ENCODE measurements around the gene CX3CL1. TPM values are rescaled to one million over a fixed set of nuclear protein-coding genes. Genes with fewer than 3 reads are reported as not detected.

CX3CL1 gene
- total and polyA plus RNA-seq, 10 of the 15 experiments (the other 5 are each of a cell fraction or from before 2014, with no cell fraction given), result 0.03 to 1.2 (median 0.46) TPM

- Histone ChIP-seq H3K4me1 (ENCODE audit: control insufficient read depth, insufficient read depth, low read length) (peaks cover 61% of the 10 kb centered on the region), H3K36me3 (ENCODE audit: control insufficient read depth in 2 of 2, insufficient read depth in 2 of 2, low read length in 1 of 2) (no peaks in the 10 kb centered on the region), H3K9me3 (replicated peaks; ENCODE audit: control insufficient read depth, insufficient read depth, low read length) (no peaks in the 10 kb centered on the region), H3K9ac (ENCODE audit: control insufficient read depth, insufficient read depth, low read length) (no peak overlapping the region), H3K4me2 (ENCODE audit: control insufficient read depth, insufficient read depth) (no peak overlapping the region), H3K27ac (ENCODE audit: control insufficient read depth, insufficient read depth) (no peak overlapping the region), H3K27me3 (replicated peaks in 1 of 2; ENCODE audit: control insufficient read depth in 2 of 2, insufficient read depth in 2 of 2, low read length in 1 of 2) (no peaks in the 10 kb centered on the region), H2AFZ (ENCODE audit: control insufficient read depth, low read depth, low read length) (no peak overlapping the region), H4K20me1 (ENCODE audit: control insufficient read depth, insufficient read depth) (no peaks in the 10 kb centered on the region), H3K4me3 (no peak overlapping the region), H3K79me2 (ENCODE audit: control insufficient read depth, insufficient read depth, low read length) (no peaks in the 10 kb centered on the region)
- no peak for ATAC-seq
- no TSS peak for BruUV-seq (replicated peaks)
- ChIA-PET RAD21 (ENCODE audit: unreplicated experiment) (interaction anchor here (2.4 kb wide), 1 partner anchor 31 kb away, joined by 15 read pairs; no protein-coding TSS in a partner anchor), SMC1A (ENCODE audit: uncharacterized antibody, unreplicated experiment) (no interaction called here), CTCF (no interaction called here), POLR2A (no interaction called here)
- in situ Hi-C loops (cut with MboI) (no loop called here), intact Hi-C loops (cut with micrococcal nuclease; ENCODE audit: unreplicated experiment) (no loop called here)
- no peak for TF ChIP-seq ZNF622 (IDR thresholded peaks at IDR 0.05)
- TF ChIP-seq RAD21 (IDR thresholded peaks at IDR 0.05; ENCODE audit: insufficient read depth, low read depth, low read length), result 0 out of 2 replicates have a peak, but pooled peaks have one; percentile 7
- no peak for TF ChIP-seq SPI1 (IDR thresholded peaks at IDR 0.05; ENCODE audit: borderline replicate concordance, insufficient read depth, low read depth, low read length)
- TF ChIP-seq CTCF (IDR thresholded peaks at IDR 0.05 in 2 of 3, conservative IDR thresholded peaks at IDR 0.05 in 1 of 3; ENCODE audit: control insufficient read depth in 2 of 3, extremely low read depth in 1 of 3, insufficient read depth in 1 of 3, low read depth in 3 of 3, low read length in 3 of 3), result 0 out of 6 replicates have a peak, but pooled peaks of 1 of the 3 experiments have one; percentile 5
- FAIRE-seq, result no peak
- no peak for DNase-seq (ENCODE audit: low read depth, low spot score)
- 88% methylated on average over 16 of the region's 16 CpGs for WGBS (ENCODE audit: insufficient coverage, insufficient replicate concordance, low lambda C conversion rate, missing lambda C conversion rate)
Observed at GRCh38 chr16:57382535-57383275, 10.4 kb downstream of the CX3CL1 start.
